ENCODE results near the gene PRKCH.
"Not testable (repeated sequence)": the region's sequence is repeated elsewhere in the genome, so short reads cannot be mapped to it uniquely, and the experiment has no call there.

Gene PRKCH

DNA sequence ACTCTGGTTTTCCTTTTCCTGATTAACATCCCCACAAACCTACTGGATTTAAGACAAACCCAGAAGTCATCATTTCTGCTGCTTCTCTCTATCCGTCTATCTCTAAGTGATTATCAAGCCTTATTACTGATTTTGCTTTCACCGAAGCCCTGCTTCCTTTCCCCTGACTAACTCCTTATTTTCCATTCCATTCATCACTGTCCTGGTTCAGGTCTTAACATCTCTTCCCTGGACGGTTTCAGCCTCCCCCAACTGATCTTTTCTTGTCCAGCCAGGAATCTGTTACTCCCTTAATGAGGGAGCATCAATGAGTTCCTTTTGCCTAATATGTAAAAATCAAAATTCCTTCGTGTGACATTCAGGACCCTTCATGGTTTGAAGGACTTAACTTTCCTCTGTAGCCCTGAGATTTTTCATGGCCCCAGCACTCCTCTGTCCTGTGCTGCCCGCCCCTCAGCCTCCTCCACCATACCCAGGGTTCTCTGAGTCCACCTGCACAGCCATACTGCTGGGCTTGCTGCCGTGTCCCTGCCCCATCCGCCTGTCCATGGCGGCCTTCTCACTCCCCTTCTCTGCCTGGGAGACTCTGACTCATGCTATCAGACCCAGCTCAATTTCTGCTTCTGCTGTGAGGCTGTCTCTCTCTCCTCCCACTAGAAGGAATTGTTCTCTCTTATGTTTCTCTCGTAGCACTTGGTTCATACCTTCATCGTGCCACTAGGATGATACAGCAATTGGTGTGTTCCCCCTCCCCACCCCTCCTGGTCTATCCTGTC lies 206.1 kb downstream of the PRKCH start:
- Histone ChIP-seq H3K9me3 (ENCODE audit: insufficient read depth, low read depth, low read length) (no peaks in the 10 kb centered on the region), H3K9me2 (replicated peaks; ENCODE audit: low read depth, low read length) (no peaks in the 10 kb centered on the region), H3K4me2 (ENCODE audit: low read depth, low read length, poor library complexity, severe bottlenecking) (no peak overlapping the region), H3K9ac (ENCODE audit: low read depth, low read length, poor library complexity, severe bottlenecking) (no peak overlapping the region), H3K4me3 (ENCODE audit: low read length, poor library complexity, severe bottlenecking) (no peak overlapping the region), H3K4me1 (ENCODE audit: insufficient read depth, low read length, poor library complexity, severe bottlenecking) (peaks cover 30% of the 10 kb centered on the region), H3F3A (ENCODE audit: low read depth) (no peaks in the 10 kb centered on the region), H3K36me3 (ENCODE audit: insufficient read depth, low read length) (peaks cover 56% of the 10 kb centered on the region), H3K27me3 (ENCODE audit: insufficient read depth, low read length, poor library complexity, severe bottlenecking) (no peaks in the 10 kb centered on the region), H3K79me2 (ENCODE audit: insufficient read depth, low read length) (peaks cover 18% of the 10 kb centered on the region; the same call in 1 of the 2 replicates), H4K20me1 (ENCODE audit: insufficient read depth, low read length, poor library complexity, severe bottlenecking) (no peaks in the 10 kb centered on the region), H2AFZ (ENCODE audit: low read length) (no peak overlapping the region)
- TF ChIP-seq, protein P1, sequence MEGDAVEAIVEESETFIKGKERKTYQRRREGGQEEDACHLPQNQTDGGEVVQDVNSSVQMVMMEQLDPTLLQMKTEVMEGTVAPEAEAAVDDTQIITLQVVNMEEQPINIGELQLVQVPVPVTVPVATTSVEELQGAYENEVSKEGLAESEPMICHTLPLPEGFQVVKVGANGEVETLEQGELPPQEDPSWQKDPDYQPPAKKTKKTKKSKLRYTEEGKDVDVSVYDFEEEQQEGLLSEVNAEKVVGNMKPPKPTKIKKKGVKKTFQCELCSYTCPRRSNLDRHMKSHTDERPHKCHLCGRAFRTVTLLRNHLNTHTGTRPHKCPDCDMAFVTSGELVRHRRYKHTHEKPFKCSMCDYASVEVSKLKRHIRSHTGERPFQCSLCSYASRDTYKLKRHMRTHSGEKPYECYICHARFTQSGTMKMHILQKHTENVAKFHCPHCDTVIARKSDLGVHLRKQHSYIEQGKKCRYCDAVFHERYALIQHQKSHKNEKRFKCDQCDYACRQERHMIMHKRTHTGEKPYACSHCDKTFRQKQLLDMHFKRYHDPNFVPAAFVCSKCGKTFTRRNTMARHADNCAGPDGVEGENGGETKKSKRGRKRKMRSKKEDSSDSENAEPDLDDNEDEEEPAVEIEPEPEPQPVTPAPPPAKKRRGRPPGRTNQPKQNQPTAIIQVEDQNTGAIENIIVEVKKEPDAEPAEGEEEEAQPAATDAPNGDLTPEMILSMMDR (conservative IDR thresholded peaks at IDR 0.05; ENCODE audit: low read length) = no peak
- TF ChIP-seq EZH2phosphoT487 (IDR thresholded peaks at IDR 0.05; ENCODE audit: borderline replicate concordance) = no peak

DNA sequence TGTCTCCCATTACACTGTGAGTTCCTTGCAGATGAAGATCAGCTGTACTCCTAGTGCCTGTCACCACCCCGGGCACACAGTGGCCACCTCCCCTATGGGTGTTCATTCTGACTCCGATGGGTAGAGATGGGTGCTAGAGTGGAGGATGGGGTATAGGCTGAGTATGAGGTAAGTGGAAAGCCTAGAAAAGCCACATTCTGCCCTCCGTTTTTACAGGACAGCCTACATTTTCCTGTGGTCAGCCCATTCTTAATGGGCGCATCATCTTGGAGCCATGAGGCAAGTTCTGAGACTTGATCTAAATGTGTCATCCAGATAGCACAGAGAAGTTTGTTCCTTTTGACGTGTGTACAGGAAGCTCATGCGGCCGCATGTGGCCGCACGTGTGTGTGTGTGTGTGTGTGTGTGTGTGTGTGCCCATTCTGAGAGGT lies 207.2 kb downstream of the PRKCH start:
- Histone ChIP-seq H3K9me2 (replicated peaks; ENCODE audit: low read depth, low read length) (no peaks in the 10 kb centered on the region), H3K4me1 (ENCODE audit: insufficient read depth, low read length, poor library complexity, severe bottlenecking) (peaks cover 38% of the 10 kb centered on the region), H3F3A (ENCODE audit: low read depth) (0 out of 2 replicates have a peak, but pooled peaks cover 3% of the 10 kb centered on the region), H3K27me3 (ENCODE audit: insufficient read depth, low read length, poor library complexity, severe bottlenecking) (no peaks in the 10 kb centered on the region), H4K20me1 (ENCODE audit: insufficient read depth, low read length, poor library complexity, severe bottlenecking) (peaks cover 5% of the 10 kb centered on the region), H3K9ac (ENCODE audit: low read depth, low read length, poor library complexity, severe bottlenecking) (no peak overlapping the region), H3K36me3 (ENCODE audit: insufficient read depth, low read length) (peaks cover 55% of the 10 kb centered on the region), H3K4me2 (ENCODE audit: low read depth, low read length, poor library complexity, severe bottlenecking) (no peak overlapping the region), H3K79me2 (ENCODE audit: insufficient read depth, low read length) (peaks cover 16% of the 10 kb centered on the region; the same call in 1 of the 2 replicates), H2AFZ (ENCODE audit: low read length) (no peak overlapping the region), H3K9me3 (ENCODE audit: insufficient read depth, low read depth, low read length) (no peaks in the 10 kb centered on the region), H3K4me3 (ENCODE audit: low read length, poor library complexity, severe bottlenecking) (no peak overlapping the region)
- no peak for TF ChIP-seq EZH2phosphoT487 (IDR thresholded peaks at IDR 0.05; ENCODE audit: borderline replicate concordance)
- TF ChIP-seq, protein P1 (conservative IDR thresholded peaks at IDR 0.05; ENCODE audit: low read length) = no peak

DNA sequence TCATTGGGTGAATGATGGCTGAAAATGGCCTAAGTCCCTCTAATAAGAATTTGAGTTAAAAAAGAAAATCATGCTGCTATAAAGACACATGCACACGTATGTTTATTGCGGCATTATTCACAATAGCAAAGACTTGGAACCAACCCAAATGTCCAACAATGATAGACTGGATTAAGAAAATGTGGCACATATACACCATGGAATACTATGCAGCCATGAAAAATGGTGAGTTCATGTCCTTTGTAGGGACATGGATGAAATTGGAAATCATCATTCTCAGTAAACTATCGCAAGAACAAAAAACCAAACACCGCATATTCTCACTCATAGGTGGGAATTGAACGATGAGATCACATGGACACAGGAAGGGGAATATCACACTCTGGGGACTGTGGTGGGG lies 208.0 kb downstream of the PRKCH start:
- H3K4me2 ChIP-seq (ENCODE audit: low read depth, low read length, poor library complexity, severe bottlenecking); H4K20me1 ChIP-seq (ENCODE audit: insufficient read depth, low read length, poor library complexity, severe bottlenecking); H3K4me3 ChIP-seq (ENCODE audit: low read length, poor library complexity, severe bottlenecking); H3F3A ChIP-seq (ENCODE audit: low read depth); H2AFZ ChIP-seq (ENCODE audit: low read length); H3K9me3 ChIP-seq (ENCODE audit: insufficient read depth, low read depth, low read length); H3K9ac ChIP-seq (ENCODE audit: low read depth, low read length, poor library complexity, severe bottlenecking); H3K9me2 ChIP-seq (replicated peaks; ENCODE audit: low read depth, low read length); H3K27me3 ChIP-seq (ENCODE audit: insufficient read depth, low read length, poor library complexity, severe bottlenecking): not testable (repeated sequence)
- H3K36me3 ChIP-seq (ENCODE audit: insufficient read depth, low read length) = peaks cover 61% of the 10 kb centered on the region
- peaks cover 38% of the 10 kb centered on the region for H3K4me1 ChIP-seq (ENCODE audit: insufficient read depth, low read length, poor library complexity, severe bottlenecking)
- peaks cover 13% of the 10 kb centered on the region; the same call in 1 of the 2 replicates for H3K79me2 ChIP-seq (ENCODE audit: insufficient read depth, low read length)

Data from Loucy (cell line).